Stimulated activated CD8-positive, alpha-beta memory T cell treated with anti-CD3 and anti-CD28 coated beads, Interleukin-4, amount 100 ng/mL, for 24 hours (primary cell): ENCODE measurements around the gene RRP1B.
A peak's percentile ranks its signal among the peaks of the same experiment; 100 is the strongest.
"Not testable (repeated sequence)": the region's sequence is repeated elsewhere in the genome, so short reads cannot be mapped to it uniquely, and the experiment has no call there.

Source experiments
- DNase-seq: peaks from one replicate; pipeline ENCODE4 v3.0.0-alpha.2; 2020; ENCODE audit warnings: low read depth

Gene RRP1B

GRCh38 chr21:43659136-43660000, at the start of gene RRP1B, which contains the start of gene HSF2BP:
TSS of gene RRP1B (plus strand) at chr21:43659560. CDS start at chr21:43659665, 105 bp downstream.
TSS of gene HSF2BP (minus strand) at chr21:43659488. CDS start at chr21:43658096, 1,392 bp downstream.
- DNase-seq: peak; percentile 64

GRCh38 chr21:43611598-43612369, 47.6 kb upstream of the RRP1B start:
- no peak for DNase-seq

- DNase-seq: no peak
Measured at GRCh38 chr21:43613755-43614638, 45.4 kb upstream of the RRP1B start.

GRCh38 chr21:43614839-43615238, 44.5 kb upstream of the RRP1B start:
- DNase-seq: no peak

- DNase-seq: not testable (repeated sequence)
Measured at GRCh38 chr21:43616861-43617260, 42.5 kb upstream of the RRP1B start.

GRCh38 chr21:43618940-43619339, 40.4 kb upstream of the RRP1B start:
- no peak for DNase-seq

GRCh38 chr21:43619344-43619743, 40.0 kb upstream of the RRP1B start:
- no peak for DNase-seq

GRCh38 chr21:43619856-43620255, 39.5 kb upstream of the RRP1B start:
- DNase-seq: no peak

GRCh38 chr21:43622796-43623195, 36.6 kb upstream of the RRP1B start:
- no peak for DNase-seq

GRCh38 chr21:43623588-43623987, 35.8 kb upstream of the RRP1B start:
- no peak for DNase-seq

- no peak for DNase-seq
Measured at GRCh38 chr21:43624339-43624738, 35.0 kb upstream of the RRP1B start.

- no peak for DNase-seq
Measured at GRCh38 chr21:43626390-43626789, 33.0 kb upstream of the RRP1B start.

- DNase-seq: no peak
Measured at GRCh38 chr21:43627527-43627926, 31.8 kb upstream of the RRP1B start.

- no peak for DNase-seq
Measured at GRCh38 chr21:43631411-43632107, 27.8 kb upstream of the RRP1B start.

GRCh38 chr21:43632373-43632905, 26.9 kb upstream of the RRP1B start:
- no peak for DNase-seq

- DNase-seq: no peak
Measured at GRCh38 chr21:43634618-43635017, 24.7 kb upstream of the RRP1B start.

- no peak for DNase-seq
Measured at GRCh38 chr21:43635436-43635835, 23.9 kb upstream of the RRP1B start.

- DNase-seq: no peak
Measured at GRCh38 chr21:43637530-43638158, 21.7 kb upstream of the RRP1B start.

GRCh38 chr21:43639470-43640353, 19.6 kb upstream of the RRP1B start:
- no peak for DNase-seq

- DNase-seq: no peak
Measured at GRCh38 chr21:43640400-43640799, 19.0 kb upstream of the RRP1B start.
